ENCODE data around the gene KCND3. TPM values are rescaled to one million over a fixed set of nuclear protein-coding genes. Genes with fewer than 3 reads are reported as not detected.
A peak's percentile ranks its signal among the peaks of the same experiment; 100 is the strongest.

The KCND3 gene
- total RNA-seq, 1 donor from 2014 or later, result 0.86 TPM

DNA sequence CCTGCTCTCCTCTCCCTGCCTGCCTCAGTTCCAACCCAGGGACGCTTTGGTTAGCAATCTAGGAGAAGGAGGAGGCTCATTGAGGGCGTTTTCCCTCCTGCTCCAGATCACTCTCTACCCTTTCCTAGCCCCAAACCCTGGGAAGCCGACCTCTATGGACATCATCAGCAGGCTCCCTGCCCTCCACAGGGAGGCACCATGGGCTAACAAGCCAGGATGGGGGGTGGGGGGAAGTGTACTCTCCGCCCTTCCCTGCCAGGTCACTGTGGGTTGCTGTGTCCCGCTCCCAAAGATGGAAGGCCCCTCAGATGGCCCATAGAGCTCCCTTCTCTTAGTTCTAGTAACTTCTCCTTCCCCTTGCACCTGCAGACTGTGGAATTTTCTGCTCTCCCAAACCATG, 35.7 kb downstream of the KCND3 start:
- Mint-ChIP-seq H3K27me3 (ENCODE audit: low read depth) (peaks cover 11% of the 10 kb centered on the region), H3K4me3 (no peak overlapping the region), H3K27ac (ENCODE audit: unreplicated experiment) (no peak overlapping the region), H3K4me1 (peaks cover 12% of the 10 kb centered on the region), H3K9me3 (no peaks in the 10 kb centered on the region), H3K36me3 (ENCODE audit: low read depth) (no peaks in the 10 kb centered on the region)
- no peak for DNase-seq (ENCODE audit: low read depth, low spot score)
- TF ChIP-seq, protein P1, sequence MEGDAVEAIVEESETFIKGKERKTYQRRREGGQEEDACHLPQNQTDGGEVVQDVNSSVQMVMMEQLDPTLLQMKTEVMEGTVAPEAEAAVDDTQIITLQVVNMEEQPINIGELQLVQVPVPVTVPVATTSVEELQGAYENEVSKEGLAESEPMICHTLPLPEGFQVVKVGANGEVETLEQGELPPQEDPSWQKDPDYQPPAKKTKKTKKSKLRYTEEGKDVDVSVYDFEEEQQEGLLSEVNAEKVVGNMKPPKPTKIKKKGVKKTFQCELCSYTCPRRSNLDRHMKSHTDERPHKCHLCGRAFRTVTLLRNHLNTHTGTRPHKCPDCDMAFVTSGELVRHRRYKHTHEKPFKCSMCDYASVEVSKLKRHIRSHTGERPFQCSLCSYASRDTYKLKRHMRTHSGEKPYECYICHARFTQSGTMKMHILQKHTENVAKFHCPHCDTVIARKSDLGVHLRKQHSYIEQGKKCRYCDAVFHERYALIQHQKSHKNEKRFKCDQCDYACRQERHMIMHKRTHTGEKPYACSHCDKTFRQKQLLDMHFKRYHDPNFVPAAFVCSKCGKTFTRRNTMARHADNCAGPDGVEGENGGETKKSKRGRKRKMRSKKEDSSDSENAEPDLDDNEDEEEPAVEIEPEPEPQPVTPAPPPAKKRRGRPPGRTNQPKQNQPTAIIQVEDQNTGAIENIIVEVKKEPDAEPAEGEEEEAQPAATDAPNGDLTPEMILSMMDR (conservative IDR thresholded peaks at IDR 0.05), result no peak

DNA sequence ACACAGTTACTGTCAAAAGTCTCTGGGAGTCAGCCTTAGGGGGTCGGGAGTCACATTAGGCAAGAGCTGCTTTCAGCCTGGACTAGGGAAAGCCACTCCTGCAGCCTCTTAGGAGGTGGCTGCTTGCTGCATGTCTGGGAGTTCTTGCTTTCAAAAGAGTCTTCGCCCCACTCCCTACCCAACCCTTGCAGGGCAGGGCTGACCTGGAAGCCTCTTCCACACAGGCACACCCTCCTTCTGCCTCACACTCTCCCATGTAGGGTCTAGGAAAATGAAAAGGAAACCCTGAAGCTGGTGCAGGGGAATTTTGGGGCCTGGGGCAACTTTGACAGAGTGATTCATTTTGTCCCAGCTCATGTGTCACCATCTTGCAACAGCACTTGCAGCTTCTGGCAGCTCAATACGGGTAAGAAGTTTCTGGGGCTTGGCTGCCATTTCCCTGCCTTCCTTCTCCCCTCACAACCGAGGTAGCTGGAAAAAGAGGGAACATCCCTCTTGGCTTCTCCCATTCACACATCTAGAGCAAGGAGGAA, 37.3 kb downstream of the KCND3 start:
- Mint-ChIP-seq H3K36me3 (ENCODE audit: low read depth) (no peaks in the 10 kb centered on the region), H3K4me1 (peaks cover 19% of the 10 kb centered on the region), H3K27me3 (ENCODE audit: low read depth) (peaks cover 9% of the 10 kb centered on the region)

DNA sequence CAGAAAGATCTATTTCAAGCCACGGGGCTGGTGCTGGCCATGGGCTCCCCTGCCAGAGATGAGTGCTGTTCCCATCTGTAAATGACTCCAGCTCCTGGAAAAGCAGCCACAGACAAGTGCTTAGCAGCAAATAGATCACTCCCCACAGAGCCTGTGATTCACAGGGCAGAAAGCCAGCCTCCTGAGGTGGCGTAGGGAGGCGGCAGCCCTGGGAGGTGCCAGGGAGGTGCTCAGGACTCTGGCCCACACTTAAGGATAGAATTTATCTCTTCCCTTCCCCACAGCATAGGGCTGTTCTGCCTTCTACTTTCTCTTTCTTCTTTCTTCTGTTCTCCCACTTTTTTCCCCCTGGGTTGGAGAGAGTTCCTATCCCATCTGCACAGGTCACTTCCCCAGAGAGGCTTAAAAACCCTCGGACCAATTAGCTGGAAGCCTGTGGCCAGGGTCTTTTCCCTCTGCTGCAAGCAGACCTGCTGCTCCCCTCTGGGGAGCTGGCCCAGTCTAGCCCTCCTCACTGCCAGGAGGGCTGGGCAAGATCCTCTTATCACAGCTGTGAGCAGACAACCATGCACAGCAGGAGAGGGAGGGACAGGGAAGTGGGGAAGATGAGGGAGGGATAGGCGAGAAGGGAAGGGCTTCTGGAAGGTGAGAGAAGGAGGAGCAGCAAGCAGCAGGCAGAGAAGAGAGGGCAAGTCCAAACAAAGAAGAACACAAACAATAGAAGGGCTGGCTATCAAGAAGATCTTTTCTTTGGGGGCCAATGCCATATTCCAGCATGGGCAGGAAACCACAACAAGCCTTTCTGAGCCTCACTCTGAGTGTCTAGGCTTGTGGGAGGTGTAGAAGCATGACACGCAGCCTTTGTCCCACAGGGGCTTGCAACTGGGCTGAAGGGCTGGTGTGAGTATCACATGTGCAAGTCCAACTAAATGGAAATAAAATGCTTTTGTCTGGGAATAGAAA, 41.0 kb downstream of the KCND3 start:
- no peaks in the 10 kb centered on the region for H3K9me3 Mint-ChIP-seq
- no peak overlapping the region for H3K4me3 Mint-ChIP-seq
- TF ChIP-seq, protein P1 (conservative IDR thresholded peaks at IDR 0.05), result no peak
- H3K36me3 Mint-ChIP-seq (ENCODE audit: low read depth), result no peaks in the 10 kb centered on the region
- no peak for DNase-seq (ENCODE audit: low read depth, low spot score)
- H3K27ac Mint-ChIP-seq (ENCODE audit: unreplicated experiment), result peak overlapping the region; percentile 52
- H3K27me3 Mint-ChIP-seq (ENCODE audit: low read depth), result peaks cover 4% of the 10 kb centered on the region
- peaks cover 20% of the 10 kb centered on the region for H3K4me1 Mint-ChIP-seq

More for the DNA sequence above, 37.3 kb downstream of the KCND3 start:
- DNase-seq (ENCODE audit: low read depth, low spot score), result no peak
- TF ChIP-seq, protein P1 (conservative IDR thresholded peaks at IDR 0.05), result no peak
- H3K9me3 Mint-ChIP-seq, result no peaks in the 10 kb centered on the region
- H3K27ac Mint-ChIP-seq (ENCODE audit: unreplicated experiment), result no peak overlapping the region
- H3K4me3 Mint-ChIP-seq, result no peak overlapping the region

DNA sequence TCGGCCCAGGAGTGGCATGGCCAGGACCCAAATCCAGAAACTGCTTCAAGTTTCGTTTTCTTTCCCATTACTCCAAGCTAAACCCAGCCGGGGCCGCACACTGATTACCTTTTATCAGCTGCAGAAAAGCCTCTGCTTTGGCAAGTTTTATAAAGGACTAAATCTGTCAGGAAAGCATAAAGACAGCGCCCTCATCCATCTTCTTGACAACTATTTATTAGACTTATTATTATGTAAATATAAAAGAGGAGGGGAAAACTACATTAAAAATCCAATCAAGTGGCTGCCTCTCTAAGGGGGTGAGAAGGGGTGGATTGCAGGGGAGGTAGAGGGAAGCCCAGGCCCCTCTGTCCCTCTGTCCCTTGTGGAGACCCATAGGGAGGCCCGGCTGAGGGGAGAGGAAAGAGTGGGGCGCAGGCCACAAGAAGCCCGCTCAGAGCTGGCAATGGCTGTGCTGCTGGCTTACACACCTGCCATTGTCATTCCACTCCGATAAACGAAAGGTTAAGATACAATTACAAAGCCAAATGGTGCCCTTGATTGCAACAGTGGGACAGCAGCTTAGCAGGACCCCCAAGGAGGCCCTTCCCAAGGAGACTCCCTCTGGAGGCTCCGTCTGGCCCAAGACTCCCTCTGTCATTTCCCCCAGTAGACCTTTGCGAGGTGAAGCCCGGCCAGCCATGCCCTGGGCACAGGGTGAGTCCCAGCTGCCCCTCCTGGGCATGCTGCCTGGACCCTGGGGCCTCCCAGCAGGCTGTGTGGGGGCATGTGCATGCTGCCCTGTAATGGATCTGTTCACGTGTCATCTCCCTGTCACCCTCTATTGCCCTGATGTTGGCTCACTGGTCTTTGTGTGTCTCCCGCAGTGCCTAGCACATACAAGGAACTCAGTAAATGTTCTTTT, 45.4 kb downstream of the KCND3 start:
- DNase-seq (ENCODE audit: low read depth, low spot score), result no peak
- TF ChIP-seq, protein P1 (conservative IDR thresholded peaks at IDR 0.05), result no peak
- Mint-ChIP-seq H3K4me3 (no peak overlapping the region), H3K36me3 (ENCODE audit: low read depth) (no peaks in the 10 kb centered on the region), H3K27ac (ENCODE audit: unreplicated experiment) (no peak overlapping the region), H3K27me3 (ENCODE audit: low read depth) (no peaks in the 10 kb centered on the region), H3K9me3 (no peaks in the 10 kb centered on the region), H3K4me1 (peaks cover 22% of the 10 kb centered on the region)

DNA sequence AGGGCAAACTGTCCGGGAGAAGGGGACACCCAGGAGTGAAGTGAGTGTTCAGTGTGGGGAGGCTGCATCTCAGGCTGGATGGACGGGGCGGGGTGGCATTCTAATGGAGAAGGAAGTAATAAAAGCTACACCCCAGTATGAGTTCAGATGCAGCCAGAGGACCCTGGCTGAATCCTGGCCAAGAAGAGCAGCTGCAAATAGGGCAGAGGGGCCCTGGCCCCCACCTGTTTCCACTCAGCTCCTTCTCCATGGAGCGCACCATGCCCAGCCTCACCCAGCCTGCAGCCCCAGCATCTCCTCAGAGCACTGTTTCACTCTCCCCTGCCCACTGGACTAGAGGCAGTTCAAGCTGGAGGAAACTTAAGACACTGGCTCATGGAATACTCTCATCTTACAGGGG, 46.4 kb downstream of the KCND3 start:
- TF ChIP-seq, protein P1 (conservative IDR thresholded peaks at IDR 0.05), result no peak
- no peak for DNase-seq (ENCODE audit: low read depth, low spot score)
- Mint-ChIP-seq H3K27ac (ENCODE audit: unreplicated experiment) (no peak overlapping the region), H3K36me3 (ENCODE audit: low read depth) (no peaks in the 10 kb centered on the region), H3K9me3 (no peaks in the 10 kb centered on the region), H3K4me1 (peaks cover 12% of the 10 kb centered on the region), H3K27me3 (ENCODE audit: low read depth) (no peaks in the 10 kb centered on the region), H3K4me3 (no peak overlapping the region)
